Measurements from ENCODE around the gene CCDC192.

Gene CCDC192

DNA sequence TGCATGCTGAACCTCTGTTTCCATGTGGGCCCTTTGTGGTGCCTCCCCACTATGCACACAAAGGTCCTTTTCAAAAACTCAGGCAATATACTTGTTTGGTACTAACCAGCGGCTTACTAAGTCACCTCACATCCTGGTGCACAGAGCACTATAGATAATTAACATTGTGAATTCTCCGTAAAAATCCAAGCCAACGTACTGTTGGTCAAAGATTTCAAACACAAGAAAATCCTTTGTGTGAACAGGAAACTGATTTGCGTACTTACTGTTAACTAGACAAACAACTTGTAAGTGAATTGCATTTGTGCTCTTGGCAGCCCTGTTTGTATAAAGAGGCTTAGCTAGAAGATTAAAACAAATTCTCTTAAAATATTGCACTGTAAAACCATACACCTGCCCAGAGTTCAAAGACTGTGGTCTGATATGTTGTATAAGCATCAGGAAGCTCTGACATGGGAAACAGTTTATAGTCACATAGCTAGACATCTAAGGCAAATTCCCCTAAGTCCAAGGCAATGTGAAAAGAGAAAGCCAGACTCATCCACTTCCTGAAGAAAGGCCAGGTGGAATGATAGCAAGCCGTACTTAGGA, 255.3 kb downstream of the CCDC192 start:
- DNase-seq (ENCODE audit: low read depth): no peak

DNA sequence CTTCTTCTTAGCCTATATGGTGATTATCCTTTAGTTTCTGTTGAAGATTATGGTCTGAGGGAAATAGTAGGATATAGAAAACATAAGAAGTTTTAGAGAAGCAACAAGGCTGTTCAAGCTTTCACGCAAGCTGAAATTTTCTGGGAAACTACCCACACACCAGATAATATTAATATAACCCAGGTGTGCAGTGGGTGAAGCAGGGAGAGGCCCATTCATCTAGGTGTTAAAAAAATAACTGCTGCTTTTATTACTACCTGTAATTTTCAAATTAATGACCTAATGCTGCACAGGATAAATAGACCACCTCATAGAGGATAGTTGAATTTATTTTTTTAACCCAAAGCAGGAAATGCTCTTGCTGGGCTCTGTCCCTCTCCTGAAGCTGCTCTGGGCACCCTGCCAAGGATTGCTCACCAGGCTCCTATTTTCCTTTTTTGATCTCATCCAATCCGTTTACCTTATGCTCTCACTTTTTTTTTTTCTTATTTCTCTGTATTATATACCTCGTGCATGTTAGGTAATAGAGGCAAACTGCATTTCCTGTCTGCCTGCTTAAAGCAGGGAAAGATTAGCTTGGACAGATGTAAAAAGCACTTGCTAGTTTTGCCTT, 256.1 kb downstream of the CCDC192 start:
- DNase-seq (ENCODE audit: low read depth): peak; percentile 73

GRCh38 chr5:127960270-127960691, 257.1 kb downstream of the CCDC192 start:
- DNase-seq (ENCODE audit: low read depth): no peak

DNA sequence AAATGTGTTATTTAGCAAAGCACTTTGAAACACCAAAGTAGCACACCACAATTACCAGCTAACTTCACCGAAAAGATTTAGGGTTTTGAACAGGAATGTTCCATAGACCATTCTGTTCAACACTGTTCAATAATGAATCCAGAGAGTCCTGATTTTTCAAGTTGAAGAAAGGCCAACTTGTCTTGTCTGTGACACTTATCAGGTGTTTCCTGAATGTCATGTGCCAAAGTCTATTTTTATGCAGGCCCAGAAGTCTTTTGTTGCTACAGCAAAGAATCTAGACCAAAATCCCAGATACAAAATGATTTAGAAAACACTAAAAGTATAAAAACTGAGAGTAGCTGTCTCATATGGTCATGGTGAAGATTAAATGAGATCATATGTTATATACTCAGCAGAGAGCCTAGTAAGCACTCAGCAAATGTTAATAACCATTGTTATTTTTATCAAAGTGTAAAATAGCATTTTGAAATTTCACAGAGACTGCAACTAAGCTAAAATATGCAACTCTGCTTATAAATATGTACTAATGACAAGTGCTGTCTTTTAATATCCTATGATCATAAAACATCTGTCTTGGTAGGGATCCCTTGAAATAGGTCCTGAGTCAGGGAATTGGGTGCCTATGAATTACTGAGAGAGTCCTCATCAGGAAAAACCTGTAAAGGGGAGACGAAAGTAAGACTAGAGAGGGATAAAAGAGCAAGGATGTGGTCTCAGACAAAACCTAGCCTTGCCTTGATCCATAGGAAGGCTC, 258.0 kb downstream of the CCDC192 start:
- DNase-seq (ENCODE audit: low read depth): no peak

DNA sequence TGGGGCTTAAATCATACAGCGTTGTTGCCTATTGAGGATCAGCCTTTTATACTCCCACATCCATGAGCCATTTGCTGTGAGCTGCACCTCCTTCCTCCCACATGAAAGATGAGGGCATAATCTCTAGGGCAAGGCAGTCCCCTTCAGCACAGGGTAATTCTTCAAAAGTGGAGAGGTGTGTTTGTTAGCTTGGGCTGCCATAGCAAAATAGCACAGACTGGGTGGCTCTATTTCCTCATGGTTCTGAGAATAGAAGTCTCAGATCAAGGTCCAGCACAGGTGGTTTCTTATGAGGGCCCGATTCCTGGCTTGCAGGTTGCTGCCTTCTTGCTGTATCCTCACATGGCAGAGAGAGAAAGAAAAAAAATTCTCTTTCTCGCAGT, 258.6 kb downstream of the CCDC192 start:
- DNase-seq (ENCODE audit: low read depth): no peak

DNA sequence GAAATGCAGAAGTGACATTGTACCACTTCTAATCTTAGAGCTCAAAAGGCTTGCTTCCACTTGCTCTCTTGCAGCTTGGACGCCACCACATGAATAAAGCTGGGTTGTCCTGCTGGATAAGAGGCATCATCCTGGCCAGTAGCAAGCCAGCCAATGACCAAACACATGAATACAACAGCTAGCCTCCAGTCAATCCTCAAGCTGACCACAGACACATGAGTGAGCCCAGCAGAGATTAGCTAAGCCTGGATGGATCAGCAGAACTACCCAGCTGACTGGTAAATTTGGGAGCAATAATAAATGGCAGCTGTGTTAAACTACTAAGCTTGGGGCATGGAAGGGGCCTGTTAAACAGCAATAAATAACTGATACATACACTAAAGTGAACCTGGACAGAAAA, 259.3 kb downstream of the CCDC192 start:
- DNase-seq (ENCODE audit: low read depth): no peak

GRCh38 chr5:127963233-127963632, 260.0 kb downstream of the CCDC192 start:
- no peak for DNase-seq (ENCODE audit: low read depth)

DNA sequence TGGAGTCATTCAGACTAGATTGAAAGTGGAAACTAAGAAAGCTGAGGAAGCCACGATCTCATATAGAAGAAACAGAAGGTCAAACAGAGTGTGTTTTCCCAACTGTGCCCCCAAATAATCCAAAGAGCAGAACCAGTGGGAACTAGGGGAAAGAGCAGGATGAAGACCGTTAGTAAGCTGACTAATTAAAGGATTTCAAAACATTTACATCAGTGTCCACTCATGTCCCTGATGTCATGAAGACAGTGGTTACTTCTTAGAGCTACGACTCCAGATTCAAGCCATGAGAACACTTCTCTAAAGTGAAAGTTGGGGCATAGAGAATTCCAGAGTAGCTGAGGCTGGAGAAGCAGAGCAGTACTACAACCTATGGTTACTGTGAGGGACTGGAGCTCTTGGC, 260.7 kb downstream of the CCDC192 start:
- no peak for DNase-seq (ENCODE audit: low read depth)

DNA sequence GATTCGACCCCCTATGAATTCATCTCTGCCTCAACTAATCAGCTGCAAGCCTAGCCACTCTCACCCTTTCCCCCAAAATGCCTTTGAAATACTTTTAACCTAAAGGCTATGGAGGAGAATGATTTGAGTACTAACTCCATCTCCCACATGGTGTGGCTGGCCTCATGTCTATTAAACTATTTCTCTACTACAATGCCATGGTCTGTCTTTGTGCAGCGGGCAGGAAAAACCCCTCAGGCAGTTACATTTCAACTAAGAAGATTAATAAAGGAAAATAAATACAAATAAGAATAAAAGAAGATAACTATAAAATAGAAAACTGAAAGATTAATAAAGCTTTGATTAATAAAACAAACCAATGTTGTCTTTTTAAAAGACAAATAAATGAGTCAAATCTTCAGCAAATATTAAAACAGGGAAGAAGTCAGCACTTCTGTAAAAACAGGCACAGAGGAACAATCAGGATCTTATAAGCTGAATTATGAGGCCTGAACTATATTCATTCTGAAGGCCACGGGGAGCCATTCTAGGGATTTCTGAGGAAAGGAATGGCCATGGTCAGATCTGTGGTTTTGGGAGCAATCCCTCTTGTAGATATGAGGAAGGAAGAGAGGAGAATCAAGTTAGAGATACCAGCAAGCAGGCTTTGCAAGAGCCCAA, 264.3 kb downstream of the CCDC192 start:
- no peak for DNase-seq (ENCODE audit: low read depth)

DNA sequence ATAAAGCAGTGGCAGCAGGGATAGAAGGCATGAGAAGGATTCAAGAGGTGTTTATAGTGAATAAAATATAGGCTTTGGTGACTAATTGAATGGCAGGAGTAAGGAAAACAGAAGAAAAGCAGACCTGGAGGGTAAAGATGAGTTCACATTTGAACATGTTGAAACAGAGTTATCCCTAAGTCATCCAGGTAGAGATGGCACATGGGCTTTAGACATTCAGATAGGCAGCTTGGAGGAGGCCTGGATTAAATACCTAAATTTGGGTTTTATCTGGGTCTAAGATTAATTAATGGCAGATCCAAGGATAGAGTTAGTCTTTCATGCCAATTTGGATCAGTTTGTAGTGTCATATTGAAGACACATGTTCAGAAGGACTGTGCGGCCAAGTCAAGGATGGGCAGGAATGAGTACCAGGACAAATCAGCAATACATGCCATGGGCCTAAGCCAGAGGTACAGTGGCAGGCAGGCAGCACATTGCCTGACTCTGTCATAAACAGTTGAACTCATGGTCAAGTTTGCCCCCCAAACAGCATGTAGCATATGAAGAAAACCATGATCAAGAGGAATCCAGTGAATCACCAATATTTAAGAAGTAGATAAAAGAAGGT, 264.9 kb downstream of the CCDC192 start:
- DNase-seq (ENCODE audit: low read depth): no peak

- DNase-seq (ENCODE audit: low read depth): no peak
Measured at GRCh38 chr5:127969002-127969401, 265.8 kb downstream of the CCDC192 start.

- no peak for DNase-seq (ENCODE audit: low read depth)
Measured at GRCh38 chr5:127969651-127970050, 266.5 kb downstream of the CCDC192 start.

DNA sequence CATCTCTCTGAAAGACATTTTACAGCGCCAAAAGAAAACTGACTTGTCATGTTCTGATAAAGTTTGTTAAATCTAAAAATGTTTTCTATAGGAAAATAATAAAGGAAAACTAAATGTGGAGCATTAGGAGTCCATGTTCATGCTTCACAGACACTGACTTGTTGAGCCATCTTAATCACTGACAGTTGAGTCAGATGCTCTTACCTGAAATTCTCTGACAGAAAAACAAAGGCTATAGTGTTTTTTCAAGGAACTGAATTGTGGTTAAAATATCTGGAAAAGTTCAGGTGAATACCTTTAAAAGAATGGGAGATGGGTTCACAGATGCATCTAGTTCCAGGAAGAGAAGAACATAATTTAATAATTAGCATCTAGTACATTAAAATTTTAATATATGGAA, 266.9 kb downstream of the CCDC192 start:
- DNase-seq (ENCODE audit: low read depth): no peak

DNA sequence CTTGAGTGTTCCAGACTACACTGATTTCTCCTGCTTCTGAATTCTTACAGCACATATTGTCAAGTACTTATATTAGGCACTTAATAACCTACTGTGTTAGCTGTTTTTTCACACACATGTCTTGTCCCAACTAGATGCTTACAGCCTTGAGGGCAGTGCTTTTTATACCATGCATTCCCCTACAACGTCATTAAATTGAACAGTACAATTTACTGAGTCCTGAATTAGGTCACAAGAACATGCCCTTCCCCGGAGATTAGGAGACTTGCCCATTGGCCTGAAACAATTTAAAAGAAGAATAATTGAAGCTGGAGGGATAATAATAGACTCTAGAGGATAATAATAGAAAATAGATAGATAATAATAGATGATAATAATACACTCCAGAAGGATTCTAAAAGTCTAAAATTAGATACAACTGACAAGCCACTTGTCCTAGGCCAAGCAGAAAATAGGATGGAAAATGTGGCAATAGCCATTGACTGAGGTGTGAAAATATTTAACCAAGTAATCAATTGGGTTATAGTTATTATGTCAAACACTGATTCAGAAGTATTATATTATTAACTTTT, 267.7 kb downstream of the CCDC192 start:
- no peak for DNase-seq (ENCODE audit: low read depth)

GRCh38 chr5:127975961-127976360, 272.8 kb downstream of the CCDC192 start:
- no peak for DNase-seq (ENCODE audit: low read depth)

- DNase-seq (ENCODE audit: low read depth): no peak
Measured at GRCh38 chr5:127976525-127976924, 273.3 kb downstream of the CCDC192 start.

DNA sequence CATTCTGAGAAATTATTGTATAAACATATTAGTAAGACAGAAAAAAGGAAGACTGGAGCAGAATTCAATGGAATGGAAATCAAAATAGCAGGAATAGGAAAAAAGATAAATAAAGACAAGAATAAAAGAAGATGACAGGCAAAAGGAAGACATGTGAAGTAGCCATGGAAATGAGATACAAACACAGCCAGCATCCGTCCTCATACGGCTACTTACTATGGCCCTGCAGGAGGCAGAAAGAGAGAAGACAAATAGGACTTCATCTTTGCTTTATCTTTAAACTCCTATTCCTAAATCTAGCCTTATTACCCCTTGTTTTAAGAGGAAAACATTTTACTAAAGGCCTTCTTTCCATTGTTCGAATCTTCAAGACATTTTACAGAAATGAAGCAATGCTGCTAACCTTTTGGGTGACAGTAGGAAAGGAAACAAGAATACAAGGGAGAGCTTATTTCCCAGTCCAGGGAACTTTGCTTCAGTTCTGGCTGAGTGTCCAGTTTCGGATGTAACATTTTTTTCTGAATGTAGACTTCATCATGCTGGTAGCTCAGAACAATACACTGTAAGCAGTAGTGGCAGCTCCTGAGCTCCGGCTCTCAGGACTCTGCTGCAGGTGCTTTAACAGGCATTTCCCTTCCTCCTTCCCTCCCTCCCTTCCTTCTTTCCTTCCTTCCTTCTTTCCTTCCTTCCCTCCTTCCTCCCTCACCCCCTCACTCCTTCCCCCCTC, 274.0 kb downstream of the CCDC192 start:
- DNase-seq (ENCODE audit: low read depth): no peak

DNA sequence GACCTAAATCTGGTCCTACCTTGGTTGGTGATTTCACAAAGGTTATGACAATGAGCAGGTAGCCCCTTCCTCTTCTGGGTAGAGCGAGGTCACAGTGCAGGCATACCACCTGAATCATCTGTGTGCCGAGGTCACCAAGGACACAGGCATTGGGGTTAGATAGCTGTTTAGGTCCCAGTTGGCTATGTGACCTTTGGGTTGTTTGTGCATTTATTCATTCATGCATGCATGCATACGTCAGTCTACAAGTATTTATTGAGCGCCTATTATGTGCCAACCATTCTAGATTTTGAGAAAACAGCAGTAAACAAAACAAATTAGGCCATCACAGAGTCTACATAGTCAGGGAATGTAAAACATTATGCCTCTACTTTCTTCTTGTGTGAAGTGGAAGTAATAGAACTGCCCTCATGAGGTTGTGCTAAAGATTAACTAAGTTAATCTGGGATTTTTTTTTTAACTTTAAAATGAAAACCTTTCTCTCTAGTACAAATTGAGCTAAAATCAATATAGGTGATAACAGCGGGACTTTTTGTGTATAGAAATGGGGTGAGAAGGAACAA, 275.6 kb downstream of the CCDC192 start:
- DNase-seq (ENCODE audit: low read depth): no peak

DNA sequence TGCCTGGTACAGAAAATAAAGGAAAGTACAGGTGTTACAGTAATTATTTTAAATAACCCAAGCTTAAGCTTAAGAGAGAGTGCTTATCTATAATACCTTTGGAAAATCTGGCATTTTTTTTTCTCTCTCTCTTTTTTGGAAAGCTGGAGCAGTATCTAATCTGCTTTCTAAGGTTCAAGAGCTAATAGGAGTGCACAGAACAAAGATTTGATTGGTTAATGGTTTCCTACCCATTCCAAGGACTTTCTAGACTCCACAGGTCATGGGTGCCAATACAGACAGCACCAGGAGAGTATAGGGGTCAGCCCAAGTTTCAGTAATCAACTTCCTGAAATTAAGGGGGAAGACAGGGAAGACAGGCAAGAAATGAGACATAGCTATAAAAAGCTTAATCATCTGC, 276.3 kb downstream of the CCDC192 start:
- no peak for DNase-seq (ENCODE audit: low read depth)

DNA sequence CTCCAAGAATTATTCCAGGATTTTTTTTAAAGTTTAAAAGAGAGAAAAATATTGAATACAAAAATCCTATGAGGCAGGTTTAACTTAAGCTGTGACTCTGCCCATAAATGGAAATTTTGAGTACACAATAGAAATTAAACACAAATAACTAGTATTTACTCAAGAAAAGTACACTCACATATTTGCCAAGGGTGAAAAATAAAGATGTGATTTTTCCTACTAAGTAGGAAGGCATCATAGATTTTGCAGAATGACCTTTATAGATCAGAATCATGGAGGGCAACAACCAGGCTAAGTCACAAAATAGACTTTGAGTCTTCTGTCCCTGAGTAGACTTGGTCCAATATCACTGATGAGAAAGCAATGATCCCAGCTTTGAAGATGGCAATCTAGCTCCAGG, 277.7 kb downstream of the CCDC192 start:
- no peak for DNase-seq (ENCODE audit: low read depth)

DNA sequence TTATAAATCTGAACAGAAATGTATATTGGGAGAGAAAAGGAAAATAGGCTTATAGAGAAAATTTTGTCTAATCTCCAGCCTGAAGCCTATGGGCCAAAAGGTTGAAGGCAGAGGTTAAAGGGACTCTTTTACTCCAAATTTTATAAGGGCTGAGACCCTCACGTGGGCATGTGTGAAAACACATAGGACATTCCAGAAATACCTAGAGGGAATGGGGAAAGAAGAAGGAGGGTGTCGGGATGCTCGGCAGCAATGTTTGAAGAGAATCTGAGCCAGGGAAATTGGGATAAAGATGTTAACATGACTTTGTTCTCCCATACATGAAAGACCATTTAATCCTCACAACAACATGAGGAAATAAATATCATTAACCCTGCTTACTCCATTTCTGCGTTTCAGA, 278.3 kb downstream of the CCDC192 start:
- DNase-seq (ENCODE audit: low read depth): no peak

Data from HS-5 (cell line).